HG03060 (cell line): ENCODE data around the gene VRK1.

Experiments
- ATAC-seq: cut with Tn5 transposase; IDR thresholded peaks from one replicate; pipeline ENCODE4 v1.9.1; 2021; ENCODE audit warnings: low read depth, moderate number of reproducible peaks; ENCODE audit not compliant: unreplicated experiment

VRK1 gene

GRCh38 chr14:96911499-96912149, 114.4 kb downstream of the VRK1 start:
- ATAC-seq, result no peak

- ATAC-seq, result no peak
These were observed 117.5 kb downstream of the VRK1 start for GRCh38 chr14:96914571-96915128.

GRCh38 chr14:96915478-96915877, 118.3 kb downstream of the VRK1 start:
- ATAC-seq, result no peak

- no peak for ATAC-seq
These were observed 119.6 kb downstream of the VRK1 start for GRCh38 chr14:96916751-96917150.

- no peak for ATAC-seq
These were observed 120.3 kb downstream of the VRK1 start for GRCh38 chr14:96917442-96917963.

GRCh38 chr14:96920023-96920422, 122.8 kb downstream of the VRK1 start:
- no peak for ATAC-seq

GRCh38 chr14:96920820-96921219, 123.6 kb downstream of the VRK1 start:
- no peak for ATAC-seq

- ATAC-seq, result no peak
These were observed 125.8 kb downstream of the VRK1 start for GRCh38 chr14:96922986-96923385.

GRCh38 chr14:96925422-96925821, 128.2 kb downstream of the VRK1 start:
- ATAC-seq, result no peak

GRCh38 chr14:96926001-96926400, 128.8 kb downstream of the VRK1 start:
- no peak for ATAC-seq

GRCh38 chr14:96928779-96929380, 131.7 kb downstream of the VRK1 start:
- no peak for ATAC-seq

GRCh38 chr14:96929950-96930349, 132.8 kb downstream of the VRK1 start:
- ATAC-seq, result no peak

- no peak for ATAC-seq
These were observed 133.3 kb downstream of the VRK1 start for GRCh38 chr14:96930526-96930925.
